ENCODE data around the gene PLEKHS1.

The PLEKHS1 gene

GRCh38 chr10:113751181-113751732, at the start of gene PLEKHS1:
TSS of gene PLEKHS1 (plus strand) at chr10:113751682. CDS start at chr10:113755278, 3,596 bp downstream.
- H3K4me3 Mint-ChIP-seq: no peak within 1 kb of the TSS
- H3K9me3 Mint-ChIP-seq: peaks cover 2% of the 10 kb centered on the region
- peaks cover 14% of the 10 kb centered on the region for H3K4me1 Mint-ChIP-seq
- H3K27me3 Mint-ChIP-seq (ENCODE audit: low read depth): no peaks in the 10 kb centered on the region
- TF ChIP-seq, protein P1, sequence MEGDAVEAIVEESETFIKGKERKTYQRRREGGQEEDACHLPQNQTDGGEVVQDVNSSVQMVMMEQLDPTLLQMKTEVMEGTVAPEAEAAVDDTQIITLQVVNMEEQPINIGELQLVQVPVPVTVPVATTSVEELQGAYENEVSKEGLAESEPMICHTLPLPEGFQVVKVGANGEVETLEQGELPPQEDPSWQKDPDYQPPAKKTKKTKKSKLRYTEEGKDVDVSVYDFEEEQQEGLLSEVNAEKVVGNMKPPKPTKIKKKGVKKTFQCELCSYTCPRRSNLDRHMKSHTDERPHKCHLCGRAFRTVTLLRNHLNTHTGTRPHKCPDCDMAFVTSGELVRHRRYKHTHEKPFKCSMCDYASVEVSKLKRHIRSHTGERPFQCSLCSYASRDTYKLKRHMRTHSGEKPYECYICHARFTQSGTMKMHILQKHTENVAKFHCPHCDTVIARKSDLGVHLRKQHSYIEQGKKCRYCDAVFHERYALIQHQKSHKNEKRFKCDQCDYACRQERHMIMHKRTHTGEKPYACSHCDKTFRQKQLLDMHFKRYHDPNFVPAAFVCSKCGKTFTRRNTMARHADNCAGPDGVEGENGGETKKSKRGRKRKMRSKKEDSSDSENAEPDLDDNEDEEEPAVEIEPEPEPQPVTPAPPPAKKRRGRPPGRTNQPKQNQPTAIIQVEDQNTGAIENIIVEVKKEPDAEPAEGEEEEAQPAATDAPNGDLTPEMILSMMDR (IDR thresholded peaks at IDR 0.05; ENCODE audit: unreplicated experiment in 3 of 3): no peak
- H3K36me3 Mint-ChIP-seq (ENCODE audit: low read depth): no peaks in the 10 kb centered on the region
- no peak within 1 kb of the TSS for H3K27ac Mint-ChIP-seq

DNA sequence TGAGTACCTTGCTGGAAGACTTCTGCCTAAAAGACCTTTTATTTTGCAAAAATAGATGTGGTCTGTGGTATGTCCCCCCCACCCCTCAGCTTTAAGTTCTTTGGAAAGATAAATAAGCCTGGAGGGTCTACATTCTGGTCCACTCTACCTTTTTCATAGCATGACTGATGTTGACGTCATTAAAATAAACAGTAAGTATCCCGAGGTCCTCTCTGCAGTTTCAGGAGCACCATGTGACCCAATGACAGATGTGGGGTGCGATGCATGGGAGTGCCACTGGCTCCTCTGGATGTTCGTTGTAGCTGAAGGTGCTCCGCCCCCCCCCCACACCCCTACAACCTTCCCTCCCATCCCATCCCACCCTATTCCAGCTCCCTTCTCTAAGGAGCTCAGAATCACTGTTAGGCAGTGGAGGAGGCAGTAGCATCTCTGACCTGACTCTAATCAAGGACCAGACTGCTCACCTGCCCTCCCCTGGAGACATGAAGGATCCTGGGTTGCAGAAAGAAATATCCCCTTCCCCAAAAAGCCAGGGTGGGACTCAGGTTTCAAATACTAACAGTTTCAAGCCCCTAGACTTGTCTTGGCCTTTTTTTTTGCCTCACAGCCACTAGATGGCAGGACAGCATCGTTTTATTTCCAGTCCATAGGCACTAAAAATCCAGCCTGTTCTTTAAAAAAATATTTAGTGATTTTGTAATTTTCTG, 46.7 kb upstream of the PLEKHS1 start:
- TF ChIP-seq, protein P1 (IDR thresholded peaks at IDR 0.05; ENCODE audit: unreplicated experiment in 3 of 3): peak; percentile 59 to 71 (median 69)
- Mint-ChIP-seq H3K36me3 (ENCODE audit: low read depth) (peaks cover 15% of the 10 kb centered on the region), H3K27me3 (ENCODE audit: low read depth) (no peaks in the 10 kb centered on the region), H3K9me3 (no peaks in the 10 kb centered on the region), H3K4me1 (peaks cover 24% of the 10 kb centered on the region), H3K4me3 (no peak overlapping the region), H3K27ac (no peak overlapping the region)

GRCh38 chr10:113705344-113705652, 46.2 kb upstream of the PLEKHS1 start:
- H3K27me3 Mint-ChIP-seq (ENCODE audit: low read depth): no peaks in the 10 kb centered on the region
- H3K36me3 Mint-ChIP-seq (ENCODE audit: low read depth): peaks cover 14% of the 10 kb centered on the region
- peaks cover 29% of the 10 kb centered on the region for H3K4me1 Mint-ChIP-seq
- H3K27ac Mint-ChIP-seq: no peak overlapping the region
- H3K4me3 Mint-ChIP-seq: no peak overlapping the region
- TF ChIP-seq, protein P1 (IDR thresholded peaks at IDR 0.05; ENCODE audit: unreplicated experiment in 3 of 3): peak in 1 of 3 experiments; percentile 4
- H3K9me3 Mint-ChIP-seq: no peaks in the 10 kb centered on the region

DNA sequence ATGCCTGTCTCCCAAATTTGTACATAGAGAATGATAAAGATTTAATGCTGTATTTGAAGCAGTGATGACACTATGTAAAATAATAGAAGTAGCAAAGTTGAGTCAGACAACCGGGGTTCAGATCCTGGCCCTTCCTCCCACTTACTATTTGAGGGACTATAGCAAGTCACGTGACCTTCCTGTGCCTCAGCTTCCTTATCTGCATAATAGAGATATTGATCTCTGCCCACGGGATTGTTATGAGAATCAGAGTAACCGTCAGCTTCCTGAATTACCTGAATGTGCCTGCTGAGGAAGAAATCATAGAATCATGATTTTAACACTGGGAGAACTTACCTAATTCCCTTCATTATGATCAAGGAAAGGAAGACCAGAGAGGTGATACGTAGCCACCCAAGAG, 44.9 kb upstream of the PLEKHS1 start:
- Mint-ChIP-seq H3K4me3 (no peak overlapping the region), H3K4me1 (peaks cover 40% of the 10 kb centered on the region), H3K27ac (peak overlapping the region in 1 of 3 experiments; percentile 34), H3K9me3 (no peaks in the 10 kb centered on the region), H3K36me3 (ENCODE audit: low read depth) (peaks cover 4% of the 10 kb centered on the region), H3K27me3 (ENCODE audit: low read depth) (peaks cover under 1% of the 10 kb centered on the region)
- TF ChIP-seq, protein P1 (IDR thresholded peaks at IDR 0.05; ENCODE audit: unreplicated experiment in 3 of 3): no peak

GRCh38 chr10:113708640-113709039, 42.8 kb upstream of the PLEKHS1 start:
- Mint-ChIP-seq H3K36me3 (ENCODE audit: low read depth) (no peaks in the 10 kb centered on the region), H3K4me3 (no peak overlapping the region), H3K27me3 (ENCODE audit: low read depth) (peaks cover 4% of the 10 kb centered on the region), H3K9me3 (no peaks in the 10 kb centered on the region), H3K27ac (peak overlapping the region in 1 of 3 experiments; percentile 22), H3K4me1 (peaks cover 43% of the 10 kb centered on the region)
- TF ChIP-seq, protein P1 (IDR thresholded peaks at IDR 0.05; ENCODE audit: unreplicated experiment in 3 of 3): no peak
